GM10266 (cell line): ENCODE results near the gene GPR42.
A peak's percentile ranks its signal among the peaks of the same experiment; 100 is the strongest.

Source experiments
- DNase-seq: peaks from one replicate; pipeline ENCODE4 v3.0.0; 2012; ENCODE audit errors: extremely low spot score
- TF ChIP-seq, protein P1 (sequence below): IDR thresholded peaks from 2 replicates; pipeline ENCODE4 v1.5.1; 2012; ENCODE audit warnings: mild to moderate bottlenecking, low read depth; ENCODE audit not compliant: control insufficient read depth, insufficient read depth; ENCODE audit errors: missing control alignments

GPR42 gene, protein sequence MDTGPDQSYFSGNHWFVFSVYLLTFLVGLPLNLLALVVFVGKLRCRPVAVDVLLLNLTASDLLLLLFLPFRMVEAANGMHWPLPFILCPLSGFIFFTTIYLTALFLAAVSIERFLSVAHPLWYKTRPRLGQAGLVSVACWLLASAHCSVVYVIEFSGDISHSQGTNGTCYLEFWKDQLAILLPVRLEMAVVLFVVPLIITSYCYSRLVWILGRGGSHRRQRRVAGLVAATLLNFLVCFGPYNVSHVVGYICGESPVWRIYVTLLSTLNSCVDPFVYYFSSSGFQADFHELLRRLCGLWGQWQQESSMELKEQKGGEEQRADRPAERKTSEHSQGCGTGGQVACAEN

GRCh38 chr19:35370722-35371121 is at the start of gene GPR42:
GPR42 (plus strand) TSS chr19:35371068; CDS start chr19:35371360, 292 bp downstream.
- TF ChIP-seq, protein P1, sequence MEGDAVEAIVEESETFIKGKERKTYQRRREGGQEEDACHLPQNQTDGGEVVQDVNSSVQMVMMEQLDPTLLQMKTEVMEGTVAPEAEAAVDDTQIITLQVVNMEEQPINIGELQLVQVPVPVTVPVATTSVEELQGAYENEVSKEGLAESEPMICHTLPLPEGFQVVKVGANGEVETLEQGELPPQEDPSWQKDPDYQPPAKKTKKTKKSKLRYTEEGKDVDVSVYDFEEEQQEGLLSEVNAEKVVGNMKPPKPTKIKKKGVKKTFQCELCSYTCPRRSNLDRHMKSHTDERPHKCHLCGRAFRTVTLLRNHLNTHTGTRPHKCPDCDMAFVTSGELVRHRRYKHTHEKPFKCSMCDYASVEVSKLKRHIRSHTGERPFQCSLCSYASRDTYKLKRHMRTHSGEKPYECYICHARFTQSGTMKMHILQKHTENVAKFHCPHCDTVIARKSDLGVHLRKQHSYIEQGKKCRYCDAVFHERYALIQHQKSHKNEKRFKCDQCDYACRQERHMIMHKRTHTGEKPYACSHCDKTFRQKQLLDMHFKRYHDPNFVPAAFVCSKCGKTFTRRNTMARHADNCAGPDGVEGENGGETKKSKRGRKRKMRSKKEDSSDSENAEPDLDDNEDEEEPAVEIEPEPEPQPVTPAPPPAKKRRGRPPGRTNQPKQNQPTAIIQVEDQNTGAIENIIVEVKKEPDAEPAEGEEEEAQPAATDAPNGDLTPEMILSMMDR = no peak
- no peak for DNase-seq

DNA sequence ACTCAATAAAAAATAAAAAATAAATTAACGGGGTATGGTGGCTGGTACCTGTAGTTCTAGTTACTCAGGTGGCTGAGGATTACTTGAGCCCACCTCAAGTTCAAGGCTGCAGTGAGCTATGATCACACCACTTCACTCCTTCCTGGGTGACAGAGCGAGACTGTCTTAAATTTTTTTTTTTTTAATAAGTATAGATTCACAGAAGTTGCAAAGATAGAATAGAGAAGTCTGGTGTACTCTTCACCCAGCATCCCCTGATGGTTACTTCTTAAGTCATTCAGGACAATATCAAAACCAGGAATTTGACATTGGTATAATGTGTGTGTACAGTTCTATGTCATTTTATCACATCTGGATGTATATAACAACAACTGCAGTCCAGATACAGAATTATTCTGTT is 49.6 kb upstream of the GPR42 start:
- DNase-seq = no peak
- TF ChIP-seq, protein P1 = no peak

DNA sequence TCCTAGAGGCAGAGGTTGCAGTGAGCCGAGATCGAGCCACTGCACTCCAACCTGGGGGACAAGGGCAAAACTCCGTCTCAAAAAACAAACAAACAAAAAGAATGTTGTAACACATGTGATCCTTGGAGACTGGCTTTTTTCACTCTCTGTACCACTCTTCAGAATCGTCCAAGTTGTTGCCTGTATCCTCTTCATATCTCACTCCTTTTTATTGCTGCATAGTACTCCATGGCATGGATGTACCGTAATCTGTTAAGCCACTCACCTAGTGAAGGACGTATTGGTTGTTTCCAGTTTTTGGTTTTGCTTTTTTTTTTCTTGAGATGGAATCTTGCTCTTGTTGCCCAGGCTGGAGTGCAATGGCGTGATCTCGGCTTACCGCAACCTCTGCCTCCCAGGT is 48.9 kb upstream of the GPR42 start:
- DNase-seq = no peak
- TF ChIP-seq, protein P1 = no peak

GRCh38 chr19:35327642-35328041 is 43.2 kb upstream of the GPR42 start:
- TF ChIP-seq, protein P1 = peak; percentile 48
- no peak for DNase-seq

DNA sequence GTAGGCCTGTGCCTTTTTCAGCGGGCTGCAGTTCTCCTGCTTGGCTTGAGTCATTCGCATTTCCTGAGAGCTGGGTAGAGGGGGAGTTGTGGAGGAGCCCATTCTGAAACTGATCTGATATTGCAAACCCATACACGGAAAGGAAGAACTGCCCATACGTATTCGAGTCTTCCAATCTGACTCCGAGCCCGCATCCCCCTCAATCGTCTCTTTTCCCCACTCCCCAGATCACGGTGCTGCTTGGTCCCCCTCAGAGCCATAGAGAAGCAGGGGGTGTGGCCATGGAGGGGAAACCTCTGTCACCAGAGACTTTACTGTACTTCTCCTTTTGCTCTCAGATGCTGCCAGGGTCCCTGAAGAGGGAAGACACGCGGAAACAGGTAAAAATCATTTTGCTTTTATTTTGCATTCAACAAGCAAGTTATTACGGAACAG is 42.0 kb upstream of the GPR42 start, which contains the start of gene CD22:
TSS of gene CD22 (plus strand) at position 337 of the 435 bp plus-strand sequence. CDS start 2,854 bp downstream, outside the sequence.
- DNase-seq = no peak
- TF ChIP-seq, protein P1 = no peak

DNA sequence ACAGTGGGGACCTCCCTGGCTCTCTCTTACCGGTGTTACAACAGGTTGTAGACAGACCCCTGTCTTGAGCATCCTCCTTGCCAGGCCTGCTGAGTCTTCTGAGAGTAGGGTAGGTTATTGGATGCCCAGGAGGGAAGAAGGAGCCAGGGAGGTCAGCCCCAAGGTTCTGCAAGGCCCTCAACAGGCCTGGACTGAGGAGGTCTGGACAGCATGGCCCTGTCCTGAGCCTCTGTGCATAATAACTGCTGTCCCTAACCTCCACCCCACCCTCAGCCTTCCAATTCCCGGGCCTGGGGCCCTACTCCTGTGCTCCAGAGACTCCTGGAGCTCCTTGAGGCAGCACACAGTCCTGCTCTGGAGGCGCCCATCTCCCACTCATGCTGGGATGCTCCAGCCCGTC is 41.5 kb upstream of the GPR42 start:
- TF ChIP-seq, protein P1 = no peak
- DNase-seq = no peak

DNA sequence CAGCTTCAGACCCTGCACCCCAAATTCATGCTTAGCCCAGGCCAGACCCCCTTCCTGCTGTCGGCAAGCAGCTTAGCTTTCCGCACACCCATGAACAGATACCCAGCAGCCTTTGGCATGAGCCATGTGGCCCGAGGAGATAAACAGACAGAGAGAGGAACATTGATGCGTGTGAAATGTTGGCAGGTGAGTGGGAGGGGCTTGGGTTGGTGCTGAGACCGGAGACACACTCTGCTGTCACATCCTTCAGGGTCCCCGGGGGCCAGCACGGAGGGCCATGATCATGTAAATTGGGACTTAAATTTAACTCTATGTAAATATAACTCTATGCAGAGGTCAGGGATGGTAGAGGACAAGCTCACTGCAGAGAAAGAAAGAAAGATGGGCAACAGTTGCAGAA is 40.4 kb upstream of the GPR42 start:
- peak; percentile 75 for DNase-seq
- TF ChIP-seq, protein P1 = no peak
